ENCODE measurements around the gene MXI1. TPM values are rescaled to one million over a fixed set of nuclear protein-coding genes. Genes with fewer than 3 reads are reported as not detected.
A peak's percentile ranks its signal among the peaks of the same experiment; 100 is the strongest.

MXI1 gene
- total RNA-seq, 1 donor from 2014 or later = 48.1 TPM

GRCh38 chr10:110222641-110223297, 15.4 kb downstream of the MXI1 start:
- H3K4me3 Mint-ChIP-seq (ENCODE audit: unreplicated experiment) = peak overlapping the region; percentile 85
- H3K4me1 Mint-ChIP-seq (ENCODE audit: low read depth, unreplicated experiment) = peaks cover 23% of the 10 kb centered on the region
- peaks cover 15% of the 10 kb centered on the region for H3K27me3 Mint-ChIP-seq (ENCODE audit: unreplicated experiment)
- no peaks in the 10 kb centered on the region for H3K36me3 Mint-ChIP-seq (ENCODE audit: unreplicated experiment)
- TF ChIP-seq CTCF (IDR thresholded peaks at IDR 0.05; ENCODE audit: partially characterized antibody, unreplicated experiment) = no peak
- no peak overlapping the region for H3K27ac Mint-ChIP-seq (ENCODE audit: unreplicated experiment)
- peaks cover 15% of the 10 kb centered on the region for H3K9me3 Mint-ChIP-seq (ENCODE audit: unreplicated experiment)
- DNase-seq = no peak

- H3K4me1 Mint-ChIP-seq (ENCODE audit: low read depth, unreplicated experiment) = peaks cover 23% of the 10 kb centered on the region
- H3K27ac Mint-ChIP-seq (ENCODE audit: unreplicated experiment) = no peak overlapping the region
- no peak for TF ChIP-seq CTCF (IDR thresholded peaks at IDR 0.05; ENCODE audit: partially characterized antibody, unreplicated experiment)
- no peak for DNase-seq
- peaks cover 15% of the 10 kb centered on the region for H3K9me3 Mint-ChIP-seq (ENCODE audit: unreplicated experiment)
- peak overlapping the region; percentile 46 for H3K4me3 Mint-ChIP-seq (ENCODE audit: unreplicated experiment)
- no peaks in the 10 kb centered on the region for H3K36me3 Mint-ChIP-seq (ENCODE audit: unreplicated experiment)
- H3K27me3 Mint-ChIP-seq (ENCODE audit: unreplicated experiment) = peaks cover 17% of the 10 kb centered on the region
These were observed 16.0 kb downstream of the MXI1 start for GRCh38 chr10:110223298-110223925.

GRCh38 chr10:110224992-110225391, 17.6 kb downstream of the MXI1 start:
- TF ChIP-seq CTCF (IDR thresholded peaks at IDR 0.05; ENCODE audit: partially characterized antibody, unreplicated experiment) = no peak
- no peak for DNase-seq
- Mint-ChIP-seq H3K36me3 (ENCODE audit: unreplicated experiment) (no peaks in the 10 kb centered on the region), H3K4me1 (ENCODE audit: low read depth, unreplicated experiment) (peaks cover 23% of the 10 kb centered on the region), H3K27ac (ENCODE audit: unreplicated experiment) (no peak overlapping the region), H3K27me3 (ENCODE audit: unreplicated experiment) (peaks cover 17% of the 10 kb centered on the region), H3K9me3 (ENCODE audit: unreplicated experiment) (peaks cover 13% of the 10 kb centered on the region), H3K4me3 (ENCODE audit: unreplicated experiment) (peak overlapping the region; percentile 85)

- peaks cover 23% of the 10 kb centered on the region for H3K4me1 Mint-ChIP-seq (ENCODE audit: low read depth, unreplicated experiment)
- H3K27me3 Mint-ChIP-seq (ENCODE audit: unreplicated experiment) = peaks cover 17% of the 10 kb centered on the region
- peaks cover 13% of the 10 kb centered on the region for H3K9me3 Mint-ChIP-seq (ENCODE audit: unreplicated experiment)
- H3K27ac Mint-ChIP-seq (ENCODE audit: unreplicated experiment) = peak overlapping the region; percentile 34
- peak overlapping the region; percentile 85 for H3K4me3 Mint-ChIP-seq (ENCODE audit: unreplicated experiment)
- no peaks in the 10 kb centered on the region for H3K36me3 Mint-ChIP-seq (ENCODE audit: unreplicated experiment)
- no peak for TF ChIP-seq CTCF (IDR thresholded peaks at IDR 0.05; ENCODE audit: partially characterized antibody, unreplicated experiment)
- DNase-seq = no peak
These were observed 18.0 kb downstream of the MXI1 start for GRCh38 chr10:110225441-110225755.

All from glutamatergic neuron (in vitro differentiated cells).